Stimulated activated CD4-positive, alpha-beta T cell treated with anti-CD3 and anti-CD28 coated beads, TNF-alpha, amount 100 ng/mL, for 1 hour (primary cell): ENCODE results near the gene SYT2.
A peak's percentile ranks its signal among the peaks of the same experiment; 100 is the strongest.
"Not testable (repeated sequence)": the region's sequence is repeated elsewhere in the genome, so short reads cannot be mapped to it uniquely, and the experiment has no call there.

Experiments
- DNase-seq, 3 donors: peaks; one replicate each; pipeline ENCODE4 v3.0.0-alpha.2; 2020; ENCODE audit warnings: low read depth in 3 of 3, low spot score in 1 of 3

Gene SYT2

GRCh38 chr1:202625416-202626360, 84.6 kb downstream of the SYT2 start:
- peak in 2 of 3 donors; percentile 17 to 22 for DNase-seq

GRCh38 chr1:202624781-202625108, 85.5 kb downstream of the SYT2 start:
- DNase-seq: no peak

DNA sequence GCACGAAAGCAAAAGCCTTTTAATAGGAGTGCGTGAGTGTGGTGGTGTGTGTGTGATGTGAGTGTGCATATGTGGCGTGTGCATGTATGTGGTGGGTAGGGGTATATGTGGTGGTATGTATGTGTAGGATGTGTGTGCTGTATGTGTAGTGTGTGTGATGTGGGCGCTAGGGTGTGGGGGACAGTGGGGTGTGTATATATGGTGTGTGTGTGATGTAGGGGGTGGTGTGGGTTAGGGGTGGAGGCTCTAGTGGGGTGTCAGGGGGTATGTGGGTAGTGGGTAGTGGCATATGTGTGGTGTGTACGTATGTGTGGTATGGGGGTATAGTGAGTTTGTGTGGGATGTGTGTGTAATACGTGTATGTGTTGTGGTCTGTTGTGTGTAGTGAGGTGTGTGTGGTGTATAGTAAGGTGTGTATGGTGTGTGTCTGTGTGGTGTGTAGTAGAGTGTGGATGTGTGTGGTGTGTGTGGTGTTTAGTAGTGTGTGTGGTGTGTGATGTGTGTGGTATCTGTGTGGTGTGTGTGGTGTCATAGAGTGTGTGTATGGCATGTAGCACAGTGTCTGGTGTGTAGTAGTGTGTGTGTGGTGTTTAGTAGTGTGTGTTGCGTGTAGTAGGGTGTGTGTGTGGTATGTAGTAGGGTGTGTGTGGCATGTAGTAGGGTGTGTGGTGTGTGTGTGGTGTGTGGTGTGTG, 86.0 kb downstream of the SYT2 start:
- no peak for DNase-seq

- not testable (repeated sequence) for DNase-seq
Measured at GRCh38 chr1:202623476-202623875, 86.8 kb downstream of the SYT2 start.

DNA sequence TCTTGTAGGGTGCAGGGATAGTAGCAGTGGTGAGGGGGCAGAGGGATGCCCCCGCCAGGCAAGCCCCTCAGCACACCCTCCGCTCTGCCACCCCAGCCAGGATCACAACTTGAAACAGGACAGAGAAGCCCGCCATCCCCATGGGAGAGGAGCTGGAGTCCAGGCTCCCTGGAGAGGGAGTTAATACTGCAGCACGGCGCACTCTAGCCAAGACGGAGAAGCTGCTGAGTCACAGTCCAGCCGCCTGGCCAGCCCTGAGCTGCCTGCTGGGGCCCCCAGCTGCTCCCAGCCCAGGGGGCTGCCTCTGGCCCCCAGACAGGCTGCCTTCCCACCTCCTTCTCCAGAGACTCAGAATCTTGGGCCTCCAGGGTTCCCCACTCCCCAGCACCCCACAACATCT, 87.2 kb downstream of the SYT2 start:
- DNase-seq: no peak

DNA sequence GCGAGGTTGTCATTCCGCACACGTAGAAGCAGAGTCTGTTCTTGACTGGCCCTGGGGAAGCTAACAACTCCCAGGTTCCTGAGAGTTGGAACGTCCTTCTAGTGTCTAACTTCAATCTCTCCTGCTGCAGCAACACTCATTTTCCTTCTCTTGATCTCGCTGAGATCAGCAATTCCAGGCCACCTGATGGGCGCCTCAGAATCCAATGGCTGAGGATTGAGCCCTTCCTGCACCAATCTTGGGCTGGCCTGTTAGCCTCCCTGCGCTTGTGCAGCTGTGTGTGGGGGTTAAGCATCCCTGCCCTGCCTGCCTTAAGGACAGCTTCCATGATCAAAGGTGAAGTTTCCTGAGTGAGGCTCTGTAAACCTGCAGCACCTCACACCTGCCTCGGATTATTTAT, 87.9 kb downstream of the SYT2 start:
- no peak for DNase-seq

GRCh38 chr1:202621446-202621845, 88.8 kb downstream of the SYT2 start:
- DNase-seq: no peak

DNA sequence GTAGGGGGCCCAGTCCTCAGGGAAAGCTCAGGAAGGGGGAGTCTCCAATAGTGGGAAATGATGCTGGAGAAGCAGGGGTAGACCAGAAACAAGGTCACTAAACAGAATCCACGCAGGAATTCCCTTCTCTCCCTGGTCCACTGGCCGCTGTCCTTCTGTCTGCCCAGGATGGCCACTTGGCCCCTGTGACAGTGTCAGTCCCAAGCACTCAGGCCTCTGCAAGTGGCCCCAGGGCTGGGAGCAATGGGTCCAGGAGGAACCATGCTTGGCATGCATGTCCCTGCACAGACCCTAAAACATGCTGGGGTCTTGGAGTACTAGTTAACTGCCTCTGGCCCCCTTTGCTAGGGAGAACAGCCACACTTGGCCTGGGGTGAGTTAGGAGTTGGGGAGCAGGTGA, 90.2 kb downstream of the SYT2 start:
- not testable (repeated sequence) for DNase-seq

DNA sequence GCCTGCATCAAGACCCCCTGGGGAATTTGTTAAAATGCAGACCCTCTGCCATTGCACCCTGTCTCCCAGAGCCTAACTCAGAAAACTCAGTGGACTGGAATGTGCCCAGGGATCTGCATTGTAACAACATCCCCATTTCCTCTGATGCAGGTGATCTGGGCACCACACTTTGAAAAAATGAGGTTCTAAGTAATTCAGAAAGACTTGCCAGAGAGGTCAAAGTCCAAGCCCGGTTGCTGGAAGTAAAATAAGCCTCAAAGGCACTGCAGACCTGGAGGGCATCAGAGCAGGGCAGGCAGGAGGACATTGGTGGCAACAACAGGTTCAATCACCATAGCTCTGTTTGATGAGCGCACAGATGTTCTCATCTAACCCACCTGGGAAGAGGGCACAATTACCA, 90.7 kb downstream of the SYT2 start:
- no peak for DNase-seq

DNA sequence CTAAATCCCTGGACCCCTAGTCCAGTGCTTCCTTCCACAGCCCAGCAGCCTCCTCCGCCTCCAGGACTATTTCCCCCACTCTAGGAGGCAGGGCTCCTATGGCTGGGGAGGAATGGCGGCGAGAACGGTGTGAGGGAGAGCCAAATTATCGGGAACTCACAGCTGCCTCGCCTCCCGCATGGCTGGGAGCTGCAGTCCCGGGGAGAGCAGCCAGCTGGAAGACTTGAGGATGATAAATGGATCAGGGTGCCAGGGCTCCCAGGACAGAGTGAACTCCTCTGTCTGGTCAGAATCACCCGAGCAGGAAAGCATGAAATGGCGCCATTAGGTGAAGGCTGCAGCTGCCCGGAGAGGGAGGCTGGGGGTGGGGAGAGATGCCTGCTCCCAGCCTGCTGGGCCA, 91.2 kb downstream of the SYT2 start:
- not testable (repeated sequence) for DNase-seq

DNA sequence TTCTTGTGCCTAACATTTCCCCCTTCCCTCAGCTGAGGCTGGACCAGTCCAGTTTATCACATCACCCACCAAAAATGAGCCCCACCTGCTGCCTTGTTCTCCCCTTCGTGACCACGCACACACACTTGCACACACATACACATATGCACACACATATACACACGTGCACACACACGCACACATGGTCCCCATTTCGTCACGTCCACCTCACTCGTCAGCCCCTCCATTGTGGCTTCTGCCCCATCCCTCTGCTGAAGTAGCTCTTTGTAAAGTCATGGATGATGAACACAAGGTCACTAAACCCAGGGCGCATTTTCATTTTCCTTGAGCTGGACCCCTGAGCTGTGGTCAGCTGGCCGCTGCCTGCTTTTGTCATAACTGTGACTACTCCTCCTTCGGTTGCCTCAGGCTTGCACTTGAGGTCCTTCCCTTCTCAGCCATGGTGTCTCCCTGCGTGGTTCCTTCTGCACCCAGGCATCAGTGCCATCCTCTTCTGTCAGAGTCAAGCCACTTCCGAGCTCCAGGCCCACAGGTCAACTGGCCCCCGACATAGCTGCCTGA, 93.8 kb downstream of the SYT2 start:
- DNase-seq: no peak

DNA sequence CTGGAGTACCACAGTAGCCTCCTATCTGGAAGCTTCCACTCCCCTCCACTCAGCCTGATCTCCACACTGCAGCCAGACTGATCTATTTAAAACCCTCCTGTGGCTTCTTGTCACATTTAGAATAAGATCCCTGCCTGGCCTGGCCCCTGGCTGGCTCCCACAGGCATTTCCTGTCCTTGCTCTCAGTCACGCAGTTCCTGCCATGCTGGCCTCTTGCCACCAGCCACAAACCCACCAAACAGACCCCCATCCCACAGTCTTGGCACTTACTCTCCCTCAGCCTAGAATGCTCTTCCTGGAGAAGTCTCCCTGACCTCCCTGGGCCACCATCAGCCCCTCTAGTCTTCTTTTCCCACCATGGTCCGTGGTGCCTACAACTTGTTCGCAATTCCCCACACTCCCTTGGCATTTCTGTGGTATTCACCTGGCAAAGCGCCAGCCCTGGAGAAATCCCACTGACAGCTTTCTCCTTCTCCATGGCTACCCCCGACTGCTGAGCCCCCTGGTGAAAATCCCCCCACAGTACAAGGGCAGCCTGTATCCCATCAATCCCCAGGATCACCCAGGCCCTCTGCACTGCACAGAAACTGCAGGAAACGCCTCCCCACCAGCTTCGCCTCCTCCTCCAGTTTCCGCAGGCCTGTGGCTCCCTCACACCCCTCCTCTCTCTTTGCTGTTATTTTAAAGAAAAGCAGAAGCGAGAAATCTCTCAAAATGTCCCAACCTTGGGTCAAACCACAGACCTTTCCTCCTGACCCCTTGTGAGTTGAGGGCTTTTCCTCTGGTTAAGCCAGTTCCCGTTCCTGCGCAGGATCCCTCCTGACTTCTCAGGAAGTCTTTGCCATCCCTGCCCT, 94.5 kb downstream of the SYT2 start:
- no peak for DNase-seq

GRCh38 chr1:202615208-202615500, 95.1 kb downstream of the SYT2 start:
- not testable (repeated sequence) for DNase-seq

DNA sequence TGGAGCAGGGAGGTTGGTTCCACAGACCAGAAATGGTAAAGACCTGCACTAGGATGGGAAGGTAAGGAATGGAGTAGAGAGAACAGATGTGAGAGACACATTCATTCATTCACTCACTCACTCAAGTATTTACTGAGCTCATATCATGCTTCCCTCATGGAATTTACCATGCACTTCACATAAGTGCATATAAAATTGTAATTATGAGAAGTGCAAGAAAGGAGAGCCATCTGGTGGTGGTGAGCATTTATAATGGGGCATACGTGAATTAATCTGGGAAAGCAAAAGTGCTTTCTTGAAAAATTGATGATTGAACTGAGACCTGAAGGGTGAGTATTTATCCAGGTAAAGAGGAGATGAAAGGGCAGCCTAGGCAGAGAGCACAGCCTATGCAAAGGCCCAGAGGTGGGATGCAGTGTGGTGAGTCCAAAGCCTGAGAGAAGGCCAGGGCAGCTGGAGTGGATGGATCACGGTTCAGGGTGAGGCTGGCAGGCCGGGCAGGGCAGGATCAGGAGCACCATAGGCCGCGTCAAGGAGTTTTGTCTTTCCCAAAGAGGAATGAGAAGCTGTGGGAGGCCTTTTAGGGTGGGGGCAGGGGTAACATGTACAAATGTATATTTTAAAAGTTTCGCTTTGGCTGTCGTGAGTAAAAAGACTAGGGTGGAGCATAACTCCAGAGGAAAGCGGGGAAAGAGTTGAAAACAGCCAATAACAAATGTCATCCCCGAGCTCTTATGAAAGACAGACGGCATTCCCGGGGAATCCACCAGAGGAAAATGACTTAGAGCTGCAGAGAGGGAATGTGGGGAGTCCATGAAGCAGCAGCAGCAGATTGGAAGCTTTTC, 95.7 kb downstream of the SYT2 start:
- DNase-seq: not testable (repeated sequence)

DNA sequence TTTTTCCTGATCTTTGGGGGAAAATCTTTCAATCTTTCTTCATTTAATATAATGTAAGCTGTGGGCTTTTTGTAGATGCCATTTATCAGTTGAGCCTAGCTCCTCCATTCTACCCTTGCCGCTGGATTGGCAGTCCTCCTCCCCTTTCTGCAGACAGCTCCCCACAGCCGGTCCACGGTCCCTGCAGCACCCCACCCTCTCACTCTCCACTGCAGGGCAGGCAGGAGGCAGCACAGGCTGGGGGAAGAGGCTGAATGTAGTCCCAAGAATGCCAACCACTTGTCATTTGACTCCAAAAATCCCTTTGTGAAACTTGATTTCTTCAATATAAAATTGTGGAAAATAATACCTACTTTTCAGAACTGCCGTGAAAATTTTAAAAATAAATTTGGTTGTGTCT, 96.7 kb downstream of the SYT2 start:
- DNase-seq: no peak

DNA sequence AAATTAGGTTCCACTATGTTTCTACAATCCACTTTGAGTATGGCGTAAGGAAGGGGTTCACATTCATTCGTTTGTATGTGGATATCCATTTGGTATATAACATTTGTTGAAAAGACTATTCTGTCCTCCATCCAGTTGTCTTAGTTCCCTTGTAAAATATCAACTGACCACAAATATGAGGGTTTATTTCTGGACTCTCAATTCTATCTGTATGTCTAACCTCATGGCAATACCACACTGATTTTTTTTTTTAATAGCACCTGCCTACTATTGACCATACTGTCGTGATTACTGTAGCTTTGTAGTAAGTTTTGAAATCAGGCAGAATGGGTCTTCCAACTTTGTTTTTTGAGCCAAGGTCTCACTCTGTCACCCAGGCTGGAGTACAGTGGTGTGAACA, 98.2 kb downstream of the SYT2 start:
- DNase-seq: not testable (repeated sequence)

- DNase-seq: no peak
Measured at GRCh38 chr1:202605515-202605914, 104.7 kb downstream of the SYT2 start.

- DNase-seq: no peak
Measured at GRCh38 chr1:202603435-202603834, 106.8 kb downstream of the SYT2 start.

DNA sequence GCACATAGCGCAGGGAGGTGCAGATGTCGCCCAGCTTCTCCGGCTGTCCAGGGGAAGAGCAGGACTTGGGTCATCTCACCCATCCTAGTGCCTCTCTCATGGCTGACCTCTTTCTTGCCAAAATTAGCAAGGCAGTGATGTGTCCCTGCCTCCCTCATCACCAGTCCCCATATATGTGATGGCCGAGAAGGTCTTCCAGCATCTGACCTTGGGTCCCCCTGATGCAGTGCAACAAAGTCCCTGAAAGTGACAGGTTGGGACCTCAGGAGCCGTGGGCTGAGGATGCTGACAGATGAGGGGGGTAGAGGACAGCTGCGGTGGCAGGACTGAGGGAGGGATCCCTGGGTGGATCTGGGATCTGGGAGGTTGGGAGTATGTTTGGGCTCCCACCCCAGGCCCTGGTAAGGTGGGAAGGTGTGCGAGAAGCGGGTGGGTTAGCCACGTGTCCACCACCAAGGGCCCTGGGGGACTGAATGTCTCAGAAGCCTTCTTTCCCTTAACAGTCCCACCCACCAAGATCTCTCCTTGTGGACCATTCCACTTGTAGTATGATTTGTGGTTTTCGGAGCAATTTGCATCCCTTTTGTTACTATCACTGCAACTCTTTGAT, 109.7 kb downstream of the SYT2 start:
- no peak for DNase-seq
